ENCODE measurements around the gene FAM8A1.

- TF ChIP-seq MAX (IDR thresholded peaks at IDR 0.05) (no peak), POLR2AphosphoS5 (IDR thresholded peaks at IDR 0.05; ENCODE audit: low read depth, low read length) (no peak), YY1 (IDR thresholded peaks at IDR 0.05; ENCODE audit: extremely low read depth, insufficient replicate concordance, low read depth, low read length) (no peak), EZH2phosphoT487 (IDR thresholded peaks at IDR 0.05; ENCODE audit: borderline replicate concordance) (no peak), EZH2 (IDR thresholded peaks at IDR 0.05) (no peak), CEBPB (IDR thresholded peaks at IDR 0.05; ENCODE audit: low read depth) (no peak), SP1 (IDR thresholded peaks at IDR 0.05; ENCODE audit: low read depth) (no peak)
- TF ChIP-seq, protein P1, sequence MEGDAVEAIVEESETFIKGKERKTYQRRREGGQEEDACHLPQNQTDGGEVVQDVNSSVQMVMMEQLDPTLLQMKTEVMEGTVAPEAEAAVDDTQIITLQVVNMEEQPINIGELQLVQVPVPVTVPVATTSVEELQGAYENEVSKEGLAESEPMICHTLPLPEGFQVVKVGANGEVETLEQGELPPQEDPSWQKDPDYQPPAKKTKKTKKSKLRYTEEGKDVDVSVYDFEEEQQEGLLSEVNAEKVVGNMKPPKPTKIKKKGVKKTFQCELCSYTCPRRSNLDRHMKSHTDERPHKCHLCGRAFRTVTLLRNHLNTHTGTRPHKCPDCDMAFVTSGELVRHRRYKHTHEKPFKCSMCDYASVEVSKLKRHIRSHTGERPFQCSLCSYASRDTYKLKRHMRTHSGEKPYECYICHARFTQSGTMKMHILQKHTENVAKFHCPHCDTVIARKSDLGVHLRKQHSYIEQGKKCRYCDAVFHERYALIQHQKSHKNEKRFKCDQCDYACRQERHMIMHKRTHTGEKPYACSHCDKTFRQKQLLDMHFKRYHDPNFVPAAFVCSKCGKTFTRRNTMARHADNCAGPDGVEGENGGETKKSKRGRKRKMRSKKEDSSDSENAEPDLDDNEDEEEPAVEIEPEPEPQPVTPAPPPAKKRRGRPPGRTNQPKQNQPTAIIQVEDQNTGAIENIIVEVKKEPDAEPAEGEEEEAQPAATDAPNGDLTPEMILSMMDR (IDR thresholded peaks at IDR 0.05 in 2 of 3, conservative IDR thresholded peaks at IDR 0.05 in 1 of 3; ENCODE audit: borderline replicate concordance in 1 of 3, insufficient read depth in 1 of 3, low read depth in 2 of 3, low read length in 2 of 3): no peak
- TF ChIP-seq, protein P2, sequence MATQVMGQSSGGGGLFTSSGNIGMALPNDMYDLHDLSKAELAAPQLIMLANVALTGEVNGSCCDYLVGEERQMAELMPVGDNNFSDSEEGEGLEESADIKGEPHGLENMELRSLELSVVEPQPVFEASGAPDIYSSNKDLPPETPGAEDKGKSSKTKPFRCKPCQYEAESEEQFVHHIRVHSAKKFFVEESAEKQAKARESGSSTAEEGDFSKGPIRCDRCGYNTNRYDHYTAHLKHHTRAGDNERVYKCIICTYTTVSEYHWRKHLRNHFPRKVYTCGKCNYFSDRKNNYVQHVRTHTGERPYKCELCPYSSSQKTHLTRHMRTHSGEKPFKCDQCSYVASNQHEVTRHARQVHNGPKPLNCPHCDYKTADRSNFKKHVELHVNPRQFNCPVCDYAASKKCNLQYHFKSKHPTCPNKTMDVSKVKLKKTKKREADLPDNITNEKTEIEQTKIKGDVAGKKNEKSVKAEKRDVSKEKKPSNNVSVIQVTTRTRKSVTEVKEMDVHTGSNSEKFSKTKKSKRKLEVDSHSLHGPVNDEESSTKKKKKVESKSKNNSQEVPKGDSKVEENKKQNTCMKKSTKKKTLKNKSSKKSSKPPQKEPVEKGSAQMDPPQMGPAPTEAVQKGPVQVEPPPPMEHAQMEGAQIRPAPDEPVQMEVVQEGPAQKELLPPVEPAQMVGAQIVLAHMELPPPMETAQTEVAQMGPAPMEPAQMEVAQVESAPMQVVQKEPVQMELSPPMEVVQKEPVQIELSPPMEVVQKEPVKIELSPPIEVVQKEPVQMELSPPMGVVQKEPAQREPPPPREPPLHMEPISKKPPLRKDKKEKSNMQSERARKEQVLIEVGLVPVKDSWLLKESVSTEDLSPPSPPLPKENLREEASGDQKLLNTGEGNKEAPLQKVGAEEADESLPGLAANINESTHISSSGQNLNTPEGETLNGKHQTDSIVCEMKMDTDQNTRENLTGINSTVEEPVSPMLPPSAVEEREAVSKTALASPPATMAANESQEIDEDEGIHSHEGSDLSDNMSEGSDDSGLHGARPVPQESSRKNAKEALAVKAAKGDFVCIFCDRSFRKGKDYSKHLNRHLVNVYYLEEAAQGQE (IDR thresholded peaks at IDR 0.05; ENCODE audit: low read depth): no peak
Measured at GRCh38 chr6:17621003-17621402, 20.9 kb downstream of the FAM8A1 start.

Data from HCT116 (cell line).